Forelimb muscle (tissue), 1 donor: ENCODE measurements around the gene TRMT1. TPM values are rescaled to one million over a fixed set of nuclear protein-coding genes. Genes with fewer than 3 reads are reported as not detected.

ENCODE experiments used
- DNase-seq: peaks from one replicate; pipeline ENCODE4 v3.0.0-alpha.2; 2013; ENCODE audit warnings: low read depth
- polyA plus RNA-seq: library from polyadenylated mRNA; unstranded; fragments of 120-200 nt; gene quantifications from one replicate; pipeline ENCODE4 v1.2.1, GENCODE V29; 2013; ENCODE audit not compliant: insufficient read length

The TRMT1 gene
- polyA plus RNA-seq, 1 donor = 24.1 TPM

- no peak for DNase-seq
These were observed 25.9 kb downstream of the TRMT1 start for GRCh38 chr19:13090511-13091231.

- DNase-seq = no peak
These were observed 26.6 kb downstream of the TRMT1 start for GRCh38 chr19:13089857-13090507.

GRCh38 chr19:13089139-13089856 is 27.2 kb downstream of the TRMT1 start:
- no peak for DNase-seq

GRCh38 chr19:13087795-13088537 is 28.6 kb downstream of the TRMT1 start:
- no peak for DNase-seq

- no peak for DNase-seq
These were observed 29.2 kb downstream of the TRMT1 start for GRCh38 chr19:13087295-13087694.

GRCh38 chr19:13086341-13086740 is 30.2 kb downstream of the TRMT1 start:
- DNase-seq = no peak

GRCh38 chr19:13085666-13086065 is 30.9 kb downstream of the TRMT1 start:
- DNase-seq = no peak

- no peak for DNase-seq
These were observed 32.9 kb downstream of the TRMT1 start for GRCh38 chr19:13083627-13084026.

- DNase-seq = no peak
These were observed 33.5 kb downstream of the TRMT1 start for GRCh38 chr19:13083008-13083404.

- no peak for DNase-seq
These were observed 34.1 kb downstream of the TRMT1 start for GRCh38 chr19:13082192-13083007.

- DNase-seq = no peak
These were observed 37.0 kb downstream of the TRMT1 start for GRCh38 chr19:13079542-13079986.

GRCh38 chr19:13078897-13079541 is 37.5 kb downstream of the TRMT1 start:
- no peak for DNase-seq

GRCh38 chr19:13078381-13078780 is 38.2 kb downstream of the TRMT1 start:
- DNase-seq = no peak

GRCh38 chr19:13077240-13077639 is 39.3 kb downstream of the TRMT1 start:
- DNase-seq = no peak

- DNase-seq = no peak
These were observed 39.8 kb downstream of the TRMT1 start for GRCh38 chr19:13076787-13077186.

GRCh38 chr19:13076320-13076719 is 40.2 kb downstream of the TRMT1 start:
- no peak for DNase-seq

GRCh38 chr19:13074378-13074777 is 42.2 kb downstream of the TRMT1 start:
- DNase-seq = no peak

GRCh38 chr19:13073263-13073662 is 43.3 kb downstream of the TRMT1 start:
- DNase-seq = no peak

GRCh38 chr19:13072188-13072908 is 44.2 kb downstream of the TRMT1 start:
- no peak for DNase-seq
